ENCODE results near the gene ADK. TPM values are rescaled to one million over a fixed set of nuclear protein-coding genes. Genes with fewer than 3 reads are reported as not detected.
"Not testable (repeated sequence)": the region's sequence is repeated elsewhere in the genome, so short reads cannot be mapped to it uniquely, and the experiment has no call there.

ADK gene
- total RNA-seq, 3 donors from 2014 or later (not counting 1 experiment from before 2014, with no cell fraction given) = 13.4 to 16.1 (median 14.1) TPM

- Histone ChIP-seq H3K36me3 (ENCODE audit: control insufficient read depth, insufficient read depth, low read length) (no peaks in the 10 kb centered on the region), H3K4me1 (ENCODE audit: control insufficient read depth, insufficient read depth, low read length) (no peaks in the 10 kb centered on the region), H3K4me3 (ENCODE audit: low read length) (no peak overlapping the region), H3K27ac (ENCODE audit: low read length) (no peak overlapping the region), H3K27me3 (ENCODE audit: control insufficient read depth, insufficient read depth, low read length) (no peaks in the 10 kb centered on the region), H3K9me3 (ENCODE audit: control insufficient read depth, insufficient read depth, low read length) (no peaks in the 10 kb centered on the region)
- intact Hi-C loops (cut with micrococcal nuclease) = no loop called here
- no peak overlapping the region for H3K4me3 Mint-ChIP-seq
- H3K36me3 Mint-ChIP-seq = no peaks in the 10 kb centered on the region
- WGBS (ENCODE audit: insufficient coverage) = 94% methylated on average over 3 of the region's 3 CpGs
- DNase-seq (no peak), ATAC-seq (no peak)
- TF ChIP-seq, protein P1, sequence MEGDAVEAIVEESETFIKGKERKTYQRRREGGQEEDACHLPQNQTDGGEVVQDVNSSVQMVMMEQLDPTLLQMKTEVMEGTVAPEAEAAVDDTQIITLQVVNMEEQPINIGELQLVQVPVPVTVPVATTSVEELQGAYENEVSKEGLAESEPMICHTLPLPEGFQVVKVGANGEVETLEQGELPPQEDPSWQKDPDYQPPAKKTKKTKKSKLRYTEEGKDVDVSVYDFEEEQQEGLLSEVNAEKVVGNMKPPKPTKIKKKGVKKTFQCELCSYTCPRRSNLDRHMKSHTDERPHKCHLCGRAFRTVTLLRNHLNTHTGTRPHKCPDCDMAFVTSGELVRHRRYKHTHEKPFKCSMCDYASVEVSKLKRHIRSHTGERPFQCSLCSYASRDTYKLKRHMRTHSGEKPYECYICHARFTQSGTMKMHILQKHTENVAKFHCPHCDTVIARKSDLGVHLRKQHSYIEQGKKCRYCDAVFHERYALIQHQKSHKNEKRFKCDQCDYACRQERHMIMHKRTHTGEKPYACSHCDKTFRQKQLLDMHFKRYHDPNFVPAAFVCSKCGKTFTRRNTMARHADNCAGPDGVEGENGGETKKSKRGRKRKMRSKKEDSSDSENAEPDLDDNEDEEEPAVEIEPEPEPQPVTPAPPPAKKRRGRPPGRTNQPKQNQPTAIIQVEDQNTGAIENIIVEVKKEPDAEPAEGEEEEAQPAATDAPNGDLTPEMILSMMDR (IDR thresholded peaks at IDR 0.05) = no peak
- H3K27ac Mint-ChIP-seq = no peak overlapping the region
- no peaks in the 10 kb centered on the region for H3K27me3 Mint-ChIP-seq (ENCODE audit: low read depth in 2 of 2)
- H3K4me1 Mint-ChIP-seq = no peaks in the 10 kb centered on the region
- H3K9me3 Mint-ChIP-seq = no peaks in the 10 kb centered on the region
Observed at GRCh38 chr10:74558403-74558802, 407.4 kb downstream of the ADK start.

GRCh38 chr10:74558897-74559296 is 407.9 kb downstream of the ADK start:
- Histone ChIP-seq H3K36me3 (ENCODE audit: control insufficient read depth, insufficient read depth, low read length) (no peaks in the 10 kb centered on the region), H3K4me3 (ENCODE audit: low read length) (no peak overlapping the region), H3K27ac (ENCODE audit: low read length) (no peak overlapping the region), H3K4me1 (ENCODE audit: control insufficient read depth, insufficient read depth, low read length) (no peaks in the 10 kb centered on the region), H3K27me3 (ENCODE audit: control insufficient read depth, insufficient read depth, low read length) (no peaks in the 10 kb centered on the region), H3K9me3 (ENCODE audit: control insufficient read depth, insufficient read depth, low read length) (no peaks in the 10 kb centered on the region)
- no peak overlapping the region for H3K27ac Mint-ChIP-seq
- TF ChIP-seq, protein P1 (IDR thresholded peaks at IDR 0.05) = no peak
- WGBS (ENCODE audit: insufficient coverage) = 96% methylated on average over 3 of the region's 3 CpGs
- H3K4me1 Mint-ChIP-seq = no peaks in the 10 kb centered on the region
- intact Hi-C loops (cut with micrococcal nuclease) = no loop called here
- no peak overlapping the region for H3K4me3 Mint-ChIP-seq
- no peak for ATAC-seq
- H3K27me3 Mint-ChIP-seq (ENCODE audit: low read depth in 2 of 2) = no peaks in the 10 kb centered on the region
- no peaks in the 10 kb centered on the region for H3K36me3 Mint-ChIP-seq
- no peaks in the 10 kb centered on the region for H3K9me3 Mint-ChIP-seq
- no peak for DNase-seq

DNA sequence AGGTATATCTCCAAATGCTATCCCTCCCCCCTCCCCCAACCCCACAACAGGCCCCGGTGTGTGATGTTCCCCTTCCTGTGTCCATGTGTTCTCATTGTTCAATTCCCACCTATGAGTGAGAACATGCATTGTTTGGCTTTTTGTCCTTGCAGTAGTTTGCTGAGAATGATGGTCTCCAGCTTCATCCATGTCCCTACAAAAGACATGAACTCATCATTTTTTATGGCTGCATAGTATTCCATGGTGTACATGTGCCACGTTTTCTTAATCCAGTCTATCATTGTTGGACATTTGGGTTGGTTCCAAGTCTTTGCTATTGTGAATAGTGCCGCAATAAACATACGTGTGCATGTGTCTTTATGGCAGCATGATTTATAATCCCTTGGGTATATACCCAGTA is 417.9 kb downstream of the ADK start:
- H3K27me3 Mint-ChIP-seq (ENCODE audit: low read depth in 2 of 2); H3K36me3 Mint-ChIP-seq; H3K36me3 ChIP-seq (ENCODE audit: control insufficient read depth, insufficient read depth, low read length); H3K4me1 Mint-ChIP-seq; ATAC-seq; H3K4me3 ChIP-seq (ENCODE audit: low read length); H3K27ac Mint-ChIP-seq; H3K27ac ChIP-seq (ENCODE audit: low read length); intact Hi-C loops (cut with micrococcal nuclease); DNase-seq; H3K9me3 ChIP-seq (ENCODE audit: control insufficient read depth, insufficient read depth, low read length); H3K27me3 ChIP-seq (ENCODE audit: control insufficient read depth, insufficient read depth, low read length); H3K9me3 Mint-ChIP-seq; H3K4me1 ChIP-seq (ENCODE audit: control insufficient read depth, insufficient read depth, low read length); H3K4me3 Mint-ChIP-seq: not testable (repeated sequence)
- WGBS (ENCODE audit: insufficient coverage) = 100% methylated on average over 1 of the region's 4 CpGs

- H3K4me1 Mint-ChIP-seq; H3K27ac ChIP-seq (ENCODE audit: low read length); H3K27me3 ChIP-seq (ENCODE audit: control insufficient read depth, insufficient read depth, low read length); H3K9me3 Mint-ChIP-seq; H3K36me3 Mint-ChIP-seq; DNase-seq; H3K4me3 Mint-ChIP-seq; H3K4me3 ChIP-seq (ENCODE audit: low read length); H3K4me1 ChIP-seq (ENCODE audit: control insufficient read depth, insufficient read depth, low read length); H3K27ac Mint-ChIP-seq; H3K9me3 ChIP-seq (ENCODE audit: control insufficient read depth, insufficient read depth, low read length); ATAC-seq; intact Hi-C loops (cut with micrococcal nuclease); H3K36me3 ChIP-seq (ENCODE audit: control insufficient read depth, insufficient read depth, low read length); H3K27me3 Mint-ChIP-seq (ENCODE audit: low read depth in 2 of 2): not testable (repeated sequence)
- WGBS (ENCODE audit: insufficient coverage) = 95% methylated on average over 8 of the region's 12 CpGs
Observed at GRCh38 chr10:74573497-74573896, 422.5 kb downstream of the ADK start.
